Epithelial cell of proximal tubule (primary cell): ENCODE data around the gene FGF7. TPM values are rescaled to one million over a fixed set of nuclear protein-coding genes. Genes with fewer than 3 reads are reported as not detected.
"Not testable (repeated sequence)": the region's sequence is repeated elsewhere in the genome, so short reads cannot be mapped to it uniquely, and the experiment has no call there.

Experiments
- DNase-seq: peaks from one replicate; pipeline ENCODE4 v3.0.0-alpha.2; 2011; ENCODE audit warnings: low read depth
- H3K4me3 ChIP-seq: 2 replicates; pipeline ENCODE4 v1.5.1; 2011; ENCODE audit warnings: low read depth, mild to moderate bottlenecking, low read length
- total RNA-seq: library from RNA; depleted of rRNA; stranded (reverse); fragments of >200 nt; gene quantifications from 2 replicates; pipeline ENCODE4 v1.2.3, GENCODE V29; 2015
- TF ChIP-seq, protein P1 (sequence below): conservative IDR thresholded peaks from 2 replicates; pipeline ENCODE4 v1.5.1; 2012; ENCODE audit warnings: low read depth, mild to moderate bottlenecking, low read length

Gene FGF7
- total RNA-seq, 1 donor from 2014 or later, result not detected

DNA sequence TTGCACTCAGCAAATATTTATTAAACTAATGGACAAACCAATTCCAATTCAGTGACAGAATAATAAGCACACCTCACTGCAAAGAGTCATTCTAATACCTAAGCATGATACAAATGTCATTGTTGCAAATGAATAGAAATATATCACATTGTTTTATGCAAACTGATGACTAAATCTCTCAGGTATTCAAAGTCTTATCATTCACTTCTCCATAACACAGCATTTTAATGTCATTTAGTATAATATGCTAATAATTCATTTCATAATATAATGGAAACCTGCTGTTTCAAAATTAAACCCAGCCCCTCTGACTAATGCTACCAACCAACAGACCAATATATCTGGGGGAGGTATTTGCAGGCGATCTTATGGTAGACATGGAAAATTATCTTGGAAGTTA is 71.8 kb downstream of the FGF7 start:
- no peak for DNase-seq
- TF ChIP-seq, protein P1, sequence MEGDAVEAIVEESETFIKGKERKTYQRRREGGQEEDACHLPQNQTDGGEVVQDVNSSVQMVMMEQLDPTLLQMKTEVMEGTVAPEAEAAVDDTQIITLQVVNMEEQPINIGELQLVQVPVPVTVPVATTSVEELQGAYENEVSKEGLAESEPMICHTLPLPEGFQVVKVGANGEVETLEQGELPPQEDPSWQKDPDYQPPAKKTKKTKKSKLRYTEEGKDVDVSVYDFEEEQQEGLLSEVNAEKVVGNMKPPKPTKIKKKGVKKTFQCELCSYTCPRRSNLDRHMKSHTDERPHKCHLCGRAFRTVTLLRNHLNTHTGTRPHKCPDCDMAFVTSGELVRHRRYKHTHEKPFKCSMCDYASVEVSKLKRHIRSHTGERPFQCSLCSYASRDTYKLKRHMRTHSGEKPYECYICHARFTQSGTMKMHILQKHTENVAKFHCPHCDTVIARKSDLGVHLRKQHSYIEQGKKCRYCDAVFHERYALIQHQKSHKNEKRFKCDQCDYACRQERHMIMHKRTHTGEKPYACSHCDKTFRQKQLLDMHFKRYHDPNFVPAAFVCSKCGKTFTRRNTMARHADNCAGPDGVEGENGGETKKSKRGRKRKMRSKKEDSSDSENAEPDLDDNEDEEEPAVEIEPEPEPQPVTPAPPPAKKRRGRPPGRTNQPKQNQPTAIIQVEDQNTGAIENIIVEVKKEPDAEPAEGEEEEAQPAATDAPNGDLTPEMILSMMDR, result no peak
- no peak overlapping the region for H3K4me3 ChIP-seq

DNA sequence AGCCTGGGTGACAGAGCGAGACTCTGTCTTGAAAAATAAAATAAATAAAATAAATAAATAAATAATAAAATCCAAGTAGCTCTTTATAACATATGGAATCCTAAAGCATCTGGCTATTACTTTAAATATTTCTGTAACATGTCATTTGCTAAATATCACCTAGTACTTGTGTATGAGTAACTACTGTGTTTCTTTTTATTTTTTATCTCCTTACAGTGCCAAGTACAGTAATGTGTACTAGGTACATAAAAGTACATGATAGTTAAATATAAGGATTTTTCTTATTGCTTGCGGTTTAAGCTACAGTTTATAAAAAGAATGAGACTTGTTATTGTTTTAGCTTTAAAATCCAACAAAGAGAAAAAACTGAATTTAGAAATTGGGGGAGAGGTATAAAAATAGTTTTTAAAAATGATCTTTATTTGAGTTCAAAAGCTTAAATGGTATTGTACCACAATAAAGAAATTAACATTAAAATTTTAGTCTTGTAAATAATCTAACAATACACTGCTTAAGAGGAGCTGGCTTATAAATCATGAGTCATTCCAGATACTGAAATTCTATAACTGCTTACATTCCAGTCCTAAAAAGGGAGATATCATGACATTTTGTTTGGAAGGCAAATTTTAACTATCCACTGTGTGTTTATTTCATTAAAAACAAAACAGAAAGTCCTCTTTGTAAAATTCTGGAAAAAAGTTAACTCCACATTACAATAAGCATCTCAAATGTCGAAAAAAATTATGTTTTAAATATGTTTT is 73.1 kb downstream of the FGF7 start:
- H3K4me3 ChIP-seq, result no peak overlapping the region
- no peak for DNase-seq
- TF ChIP-seq, protein P1, result no peak

DNA sequence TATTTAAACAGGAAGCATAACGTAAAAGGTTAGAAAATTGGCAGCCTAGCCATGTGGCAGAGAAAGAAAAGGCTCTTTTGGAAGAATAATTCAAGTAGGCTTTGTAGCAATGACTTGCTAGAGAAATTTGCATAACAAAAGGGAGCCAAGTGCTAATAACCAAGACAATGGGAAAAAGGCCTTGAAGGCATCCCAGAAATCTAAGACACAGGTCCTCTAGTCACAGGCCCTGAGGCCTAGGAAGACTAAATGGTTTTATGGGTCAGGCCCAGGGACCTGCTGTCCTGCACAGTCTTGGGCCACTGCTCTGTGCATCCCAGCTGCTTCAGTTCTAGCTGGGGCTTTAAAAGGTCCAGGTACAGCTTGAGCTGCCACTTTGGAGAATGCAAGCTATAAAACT is 78.5 kb downstream of the FGF7 start:
- no peak overlapping the region for H3K4me3 ChIP-seq
- TF ChIP-seq, protein P1, result no peak
- no peak for DNase-seq

DNA sequence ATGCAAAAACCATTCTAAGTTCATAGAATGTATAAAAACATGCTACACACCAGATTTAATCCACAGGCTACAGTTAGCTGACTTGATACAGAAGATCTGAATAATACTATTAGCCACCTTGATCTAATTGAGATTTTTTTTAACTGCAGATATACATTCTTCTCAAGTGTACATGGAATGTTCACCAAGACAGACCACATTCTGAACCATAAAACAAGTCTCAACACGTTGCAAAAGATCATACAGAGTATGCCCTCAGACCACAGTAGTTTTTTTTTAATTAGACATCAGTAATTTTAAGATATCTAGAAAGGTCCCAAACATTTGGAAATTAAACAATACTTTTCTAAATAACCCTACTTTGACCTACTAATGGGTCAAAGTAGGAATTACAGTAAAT is 83.3 kb downstream of the FGF7 start:
- TF ChIP-seq, protein P1, result no peak
- no peak overlapping the region for H3K4me3 ChIP-seq
- no peak for DNase-seq

DNA sequence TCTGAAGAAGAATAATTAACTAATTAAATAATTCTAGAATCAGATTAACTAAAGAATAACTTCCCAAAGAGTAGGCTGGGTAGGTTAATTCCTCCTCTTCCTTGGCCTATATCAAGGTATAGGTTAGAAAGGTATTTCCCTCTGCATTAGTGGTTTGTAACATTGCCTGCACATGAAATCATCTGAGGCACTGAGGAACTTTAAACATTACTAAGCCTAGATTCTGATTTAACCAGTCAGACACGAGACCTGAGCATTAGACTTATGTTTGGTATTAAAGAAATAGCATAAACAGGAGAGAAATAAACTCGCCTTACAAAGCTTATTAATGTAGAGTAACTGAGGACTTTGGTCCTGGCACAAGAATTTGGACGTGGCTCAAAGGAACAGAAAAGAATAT is 84.2 kb downstream of the FGF7 start:
- H3K4me3 ChIP-seq, result no peak overlapping the region
- TF ChIP-seq, protein P1, result no peak
- DNase-seq, result no peak

DNA sequence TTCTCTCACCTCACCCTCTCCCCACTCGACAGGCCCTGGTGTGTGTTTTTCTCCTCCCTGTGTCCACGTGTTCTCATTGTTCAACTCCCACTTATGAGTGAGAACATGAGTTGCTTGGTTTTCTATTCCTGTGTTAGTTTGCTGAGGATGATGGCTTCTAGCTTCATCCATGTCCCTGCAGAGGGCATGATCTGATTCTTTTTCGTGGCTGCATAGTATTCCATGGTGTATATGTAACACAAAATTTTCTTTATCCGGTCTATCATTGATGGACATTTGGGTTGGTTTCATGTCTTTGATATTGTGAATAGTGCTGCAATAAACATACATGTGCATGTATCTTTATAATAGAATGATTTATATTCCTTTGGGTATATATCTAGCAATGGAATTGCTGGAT is 89.7 kb downstream of the FGF7 start:
- not testable (repeated sequence) for H3K4me3 ChIP-seq, DNase-seq

DNA sequence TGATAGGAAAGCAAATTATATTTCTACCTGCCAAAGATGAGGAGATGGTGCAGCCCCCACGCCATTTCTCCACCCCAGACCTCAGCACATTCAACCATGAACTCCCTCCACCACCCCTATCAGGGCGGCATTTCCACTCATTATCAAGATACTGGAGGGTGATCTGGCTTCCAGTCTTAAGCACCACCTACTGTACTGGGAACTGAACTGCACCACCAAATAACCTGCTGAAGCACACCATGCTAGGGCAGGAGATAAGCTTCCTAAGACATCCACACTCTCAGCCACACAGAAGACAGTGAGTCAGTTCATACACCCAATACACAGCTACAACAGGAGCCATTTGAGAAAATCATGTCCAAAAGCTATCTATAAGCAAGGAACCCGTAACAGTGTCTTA is 98.8 kb downstream of the FGF7 start:
- no peak for DNase-seq
- H3K4me3 ChIP-seq, result no peak overlapping the region
- TF ChIP-seq, protein P1, result peak; percentile 11

DNA sequence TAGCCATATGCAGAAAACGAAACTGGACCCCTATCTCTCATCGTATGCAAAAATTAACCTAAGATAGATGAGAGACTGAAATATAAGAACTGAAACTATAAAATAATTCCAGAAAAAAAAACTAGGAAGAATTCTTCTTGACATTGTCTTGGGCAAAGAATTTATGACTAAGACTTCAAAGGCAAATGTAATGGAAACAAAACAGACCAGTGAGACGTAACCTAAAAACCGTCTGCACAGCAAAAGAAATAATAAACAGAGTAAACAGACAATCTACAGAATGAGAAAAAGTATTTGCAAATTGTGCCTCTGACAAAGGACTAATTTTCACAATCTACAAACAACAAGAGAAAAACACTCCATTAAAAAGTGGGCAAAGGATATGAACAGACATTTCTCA is 105.2 kb downstream of the FGF7 start:
- DNase-seq, result no peak
- TF ChIP-seq, protein P1, result no peak
- H3K4me3 ChIP-seq, result no peak overlapping the region
